ENCODE data around the gene CRADD.

DNA sequence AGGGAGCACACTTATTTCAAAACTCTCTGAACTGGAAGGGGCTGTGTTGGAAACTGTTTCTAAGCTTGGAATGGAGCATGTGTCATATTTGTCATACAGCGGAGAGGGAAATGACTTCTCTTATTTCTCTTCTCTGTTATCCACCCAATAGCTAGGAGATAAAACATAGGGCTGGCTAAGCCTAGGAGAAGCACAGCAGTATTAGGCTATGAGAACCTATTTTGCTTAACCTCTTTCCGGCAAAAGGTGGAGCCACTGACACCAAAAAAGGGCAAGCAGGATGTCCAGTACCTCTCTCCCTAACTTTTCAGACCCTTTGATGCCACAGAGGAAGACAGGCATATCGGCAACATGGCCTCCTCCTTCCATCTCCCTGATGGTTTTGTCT is 148.3 kb downstream of the CRADD start:
- TF ChIP-seq POLR2A (IDR thresholded peaks at IDR 0.05; ENCODE audit: low read length) (no peak), GATA1 (IDR thresholded peaks at IDR 0.05; ENCODE audit: low read depth, low read length) (no peak)
